GM19397 (cell line): ENCODE data around the gene MYL12A.
"Not testable (repeated sequence)": the region's sequence is repeated elsewhere in the genome, so short reads cannot be mapped to it uniquely, and the experiment has no call there.

Source experiments
- ATAC-seq: cut with Tn5 transposase; IDR thresholded peaks from one replicate; pipeline ENCODE4 v1.9.1; 2021; ENCODE audit warnings: mild to moderate bottlenecking, moderate library complexity; ENCODE audit not compliant: unreplicated experiment

MYL12A gene

DNA sequence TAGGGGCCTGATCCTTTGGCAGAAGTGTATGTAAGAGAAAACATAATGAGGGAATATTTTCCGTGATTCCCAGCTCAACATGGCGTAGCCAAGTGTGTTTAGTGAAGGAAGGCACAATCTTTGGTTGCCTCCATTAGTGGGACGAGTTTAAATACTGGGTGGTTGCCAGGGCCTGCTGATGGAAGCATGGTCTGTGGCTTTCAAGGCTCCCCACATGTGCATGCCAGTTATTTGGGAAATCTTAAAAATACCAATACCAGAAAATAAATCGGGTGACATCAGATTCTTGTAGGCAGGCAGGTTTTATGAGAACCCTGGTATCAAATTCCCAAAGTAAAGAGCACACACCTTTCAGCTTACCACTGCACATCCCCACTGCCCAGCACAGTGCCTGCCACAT lies 7.1 kb downstream of the MYL12A start:
- no peak for ATAC-seq

DNA sequence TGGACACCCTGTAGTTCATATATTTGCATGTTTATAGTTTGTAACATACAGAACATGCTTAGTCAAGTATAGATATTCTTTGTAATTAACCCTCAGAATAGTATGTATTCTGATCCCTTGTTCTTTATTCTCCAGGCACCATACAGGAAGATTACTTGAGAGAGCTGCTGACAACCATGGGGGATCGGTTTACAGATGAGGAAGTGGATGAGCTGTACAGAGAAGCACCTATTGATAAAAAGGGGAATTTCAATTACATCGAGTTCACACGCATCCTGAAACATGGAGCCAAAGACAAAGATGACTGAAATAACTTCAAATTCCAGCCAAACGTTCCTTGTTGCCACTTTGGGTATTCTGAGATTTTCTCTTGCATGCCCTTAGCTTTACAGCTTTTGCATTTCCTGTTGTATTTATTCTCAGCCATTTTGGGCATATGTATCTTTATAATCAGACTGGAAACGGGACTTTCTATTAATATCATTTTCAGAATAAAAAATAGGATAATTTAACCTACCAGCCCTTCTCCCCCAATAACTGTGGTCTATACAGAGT lies 8.1 kb downstream of the MYL12A start:
- ATAC-seq = no peak

DNA sequence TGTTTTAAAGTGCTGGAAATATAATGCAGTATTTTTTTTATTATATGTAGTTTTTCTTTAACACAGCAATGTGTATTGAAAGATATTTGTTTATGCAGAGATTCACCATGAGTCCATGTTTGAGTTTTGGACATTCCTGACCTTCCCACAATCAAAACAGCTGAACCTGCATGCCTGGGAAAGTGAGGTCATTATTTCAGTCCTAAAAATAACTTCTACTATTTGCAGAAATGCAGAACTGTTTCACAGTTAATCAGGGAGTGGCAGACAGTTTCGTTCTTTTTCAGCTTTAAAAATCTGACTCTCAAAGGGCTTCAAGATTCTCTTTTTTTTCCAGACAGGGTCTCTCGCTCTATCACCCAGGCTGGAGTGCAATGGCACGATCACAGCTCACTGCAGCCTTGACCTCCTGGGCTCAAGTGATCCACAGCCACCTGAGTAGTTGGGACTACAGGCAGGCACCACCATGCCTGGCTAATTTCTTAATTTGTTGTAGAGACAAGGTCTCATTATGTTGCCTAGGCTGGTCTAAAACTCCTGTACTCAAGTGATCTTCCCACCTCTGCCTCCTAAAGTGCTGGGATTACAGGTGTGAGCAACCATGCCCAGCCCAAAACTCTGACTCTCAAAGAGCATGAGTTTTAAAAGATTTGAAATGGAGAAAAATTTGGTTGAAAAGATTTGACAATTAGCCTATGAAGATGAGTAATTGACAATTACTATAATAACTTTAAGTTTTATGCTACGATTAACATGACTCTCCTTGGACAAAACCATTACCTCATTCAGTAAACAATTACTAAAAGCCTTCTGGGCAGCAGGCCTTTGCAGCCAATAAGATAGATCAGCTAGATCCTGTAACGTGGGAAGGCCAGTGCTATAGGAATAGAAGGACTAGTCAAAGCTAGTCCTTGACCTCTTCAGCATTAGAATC lies 9.4 kb downstream of the MYL12A start:
- ATAC-seq = no peak

DNA sequence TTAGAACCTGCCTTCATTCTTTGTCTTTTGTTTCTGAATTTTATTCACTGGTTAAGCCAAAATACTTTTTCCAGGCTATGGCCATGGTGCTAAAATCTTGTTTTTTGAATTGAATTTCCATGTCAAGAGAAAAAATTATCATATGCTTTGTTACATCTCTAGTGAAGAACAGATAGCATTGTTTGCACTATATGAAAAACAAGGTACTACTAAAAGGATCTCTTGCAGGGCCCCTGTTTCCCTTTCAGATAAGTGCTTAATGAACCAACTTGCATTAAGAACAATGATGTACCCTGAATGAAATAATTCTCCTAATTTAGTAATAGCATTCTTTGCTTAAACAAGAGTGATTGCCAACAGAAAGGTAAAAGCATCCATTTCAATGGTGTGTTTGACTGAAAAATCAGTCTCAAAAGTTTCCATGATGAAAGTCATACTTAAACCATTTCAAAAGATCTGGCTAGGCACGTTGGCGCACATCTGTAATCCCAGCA lies 10.1 kb downstream of the MYL12A start:
- no peak for ATAC-seq

DNA sequence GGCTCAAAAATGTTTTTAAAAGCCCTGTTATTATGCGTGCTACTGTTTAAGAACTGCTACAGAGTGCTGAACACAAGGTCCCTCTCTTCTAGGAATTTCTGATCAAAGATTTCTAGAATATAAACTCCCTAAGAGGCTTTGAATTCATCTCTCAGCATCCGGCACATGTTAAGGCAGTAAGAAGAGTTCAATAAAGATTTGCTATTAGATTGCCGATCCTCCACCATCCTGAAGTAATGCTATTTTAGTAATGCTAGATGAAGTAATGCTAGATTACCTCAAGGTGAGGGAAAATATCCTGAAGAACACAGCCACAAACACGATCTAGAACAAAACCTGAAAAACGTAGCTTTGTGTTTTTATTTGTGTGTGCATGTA lies 13.4 kb downstream of the MYL12A start:
- no peak for ATAC-seq

DNA sequence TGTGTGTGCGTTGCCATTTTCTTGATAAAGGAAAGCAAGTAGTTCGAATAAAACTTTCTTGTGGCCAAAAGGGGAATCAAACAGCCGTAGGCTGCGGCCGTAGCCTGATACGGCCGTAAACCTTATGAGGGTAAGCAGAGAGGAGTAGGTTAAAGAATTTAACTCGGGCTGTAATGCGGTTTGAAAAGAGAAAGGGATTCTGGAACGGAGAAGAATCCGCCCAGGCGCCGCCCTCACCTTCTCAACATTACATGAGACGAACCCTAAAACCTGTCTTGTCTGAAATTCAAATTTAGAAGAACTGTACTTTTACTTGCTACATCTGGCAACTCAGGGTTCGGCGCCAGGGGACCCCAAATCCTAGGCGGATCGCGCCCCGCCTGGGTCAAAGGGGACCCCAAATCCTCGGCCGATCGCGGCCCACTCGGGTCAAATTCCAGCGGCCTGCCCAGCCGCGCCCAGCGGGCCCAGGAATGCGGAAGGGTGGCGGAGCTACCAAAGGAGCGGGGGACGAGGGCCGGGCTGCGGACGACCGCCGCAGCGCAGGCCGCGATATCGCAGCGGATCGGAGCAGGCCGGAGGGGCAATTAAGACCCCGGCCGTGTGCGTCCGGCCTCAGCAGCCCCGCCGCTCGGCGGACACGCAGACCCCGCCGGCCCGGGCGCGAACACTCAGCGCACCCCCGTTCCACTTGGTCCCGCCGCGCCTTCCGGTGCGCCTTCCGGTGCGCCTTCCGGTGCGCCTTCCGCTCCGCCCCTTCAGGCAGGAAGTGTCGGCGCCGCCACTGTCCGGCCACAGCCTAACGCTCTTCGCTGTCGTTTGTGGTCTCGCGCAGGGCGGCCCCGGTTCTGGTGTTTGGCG lies 14.0 kb downstream of the MYL12A start, which contains the start of gene MYL12B:
MYL12B (plus strand) TSS at position 761 of the 861 bp plus-strand sequence. CDS start 10,766 bp downstream, outside the sequence.
- peak; percentile 85 for ATAC-seq

DNA sequence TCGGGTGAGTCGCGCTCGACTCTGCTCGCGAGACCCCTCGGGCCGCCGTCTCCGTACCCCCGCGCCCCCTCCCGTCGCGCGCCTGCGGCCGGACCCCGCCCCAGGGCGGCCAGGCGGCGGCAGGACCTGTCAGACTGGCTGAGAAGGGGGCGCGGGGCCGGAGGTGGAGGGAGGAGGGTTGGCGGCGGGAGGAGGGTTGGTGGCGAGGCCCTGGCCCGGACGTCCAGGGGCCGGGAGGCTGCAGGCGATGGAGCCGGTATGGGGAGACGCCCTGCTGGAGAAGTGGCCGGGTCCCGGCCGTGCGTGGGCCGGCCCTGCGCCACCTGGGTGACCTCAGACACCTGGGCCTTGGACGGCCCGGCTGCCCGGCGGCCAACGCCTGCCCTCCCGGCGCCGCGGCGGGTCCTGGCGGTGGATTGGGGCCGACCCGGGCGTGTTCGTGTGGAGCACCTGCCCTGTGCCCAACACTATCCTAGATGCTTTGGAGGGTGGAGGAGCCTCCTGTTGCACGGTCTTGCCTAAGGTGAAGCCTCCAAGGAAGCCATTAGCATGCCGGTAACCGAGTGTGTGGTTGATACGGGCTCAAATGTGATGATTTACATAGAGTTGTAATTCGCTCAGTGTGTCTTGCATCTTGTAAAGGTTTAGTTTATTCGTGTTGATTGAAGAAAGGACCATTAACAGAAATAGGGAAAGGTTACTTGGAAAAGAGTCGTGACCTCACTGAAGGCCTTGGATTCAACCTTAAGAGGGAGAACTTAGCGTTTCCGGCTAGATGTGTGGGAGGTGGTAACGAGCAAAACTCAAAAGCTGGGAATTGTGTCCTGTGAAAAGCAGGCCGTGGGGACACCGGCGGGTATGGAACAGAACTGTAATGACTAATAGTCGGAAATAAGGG lies 14.9 kb downstream of the MYL12A start:
- ATAC-seq = peak; percentile 42

DNA sequence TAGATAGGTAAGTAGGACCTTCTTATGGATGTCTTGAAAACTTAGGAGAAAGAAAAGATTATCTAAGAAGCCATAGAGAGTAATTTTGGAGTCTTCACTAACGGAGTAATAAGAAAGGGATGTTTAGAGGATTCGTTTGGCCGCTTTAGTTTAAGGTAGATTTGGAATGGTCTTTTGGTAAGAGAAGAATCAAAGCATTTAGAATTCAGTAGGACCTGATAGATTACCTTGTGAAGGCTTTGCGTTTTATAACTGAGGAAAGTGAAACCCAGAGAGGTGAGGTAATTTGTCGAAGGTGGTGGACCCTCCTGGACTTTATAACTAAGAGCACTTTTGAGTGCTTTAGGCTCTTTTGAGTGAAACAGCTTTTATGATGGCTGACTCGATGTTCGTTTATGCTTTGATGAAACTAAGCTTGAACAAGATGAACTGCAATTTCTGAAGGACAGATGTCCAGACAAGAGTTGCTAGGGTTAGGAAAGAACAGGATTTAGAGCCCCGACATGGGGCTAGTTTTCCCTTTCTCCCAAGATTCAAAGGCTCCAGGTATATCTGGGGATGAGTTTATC lies 15.6 kb downstream of the MYL12A start:
- no peak for ATAC-seq

DNA sequence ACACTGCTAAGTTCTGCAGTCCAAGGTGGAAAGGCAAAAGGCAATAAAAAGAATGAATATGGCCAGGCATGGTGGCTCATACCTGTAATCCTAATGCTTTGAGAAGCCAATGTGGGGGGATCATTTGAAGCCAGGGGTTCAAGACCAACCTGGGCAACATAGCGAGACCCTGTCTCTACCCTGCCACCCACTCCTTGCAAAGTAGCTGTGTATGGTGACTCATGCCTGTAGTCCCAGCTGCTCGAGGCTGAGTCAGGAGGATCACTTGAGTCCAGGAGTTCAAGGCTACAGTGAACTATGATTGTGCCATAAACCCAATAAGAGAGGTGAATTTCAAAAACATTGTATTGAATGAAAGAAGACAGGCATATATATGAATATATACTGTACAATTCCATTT lies 16.8 kb downstream of the MYL12A start:
- no peak for ATAC-seq

DNA sequence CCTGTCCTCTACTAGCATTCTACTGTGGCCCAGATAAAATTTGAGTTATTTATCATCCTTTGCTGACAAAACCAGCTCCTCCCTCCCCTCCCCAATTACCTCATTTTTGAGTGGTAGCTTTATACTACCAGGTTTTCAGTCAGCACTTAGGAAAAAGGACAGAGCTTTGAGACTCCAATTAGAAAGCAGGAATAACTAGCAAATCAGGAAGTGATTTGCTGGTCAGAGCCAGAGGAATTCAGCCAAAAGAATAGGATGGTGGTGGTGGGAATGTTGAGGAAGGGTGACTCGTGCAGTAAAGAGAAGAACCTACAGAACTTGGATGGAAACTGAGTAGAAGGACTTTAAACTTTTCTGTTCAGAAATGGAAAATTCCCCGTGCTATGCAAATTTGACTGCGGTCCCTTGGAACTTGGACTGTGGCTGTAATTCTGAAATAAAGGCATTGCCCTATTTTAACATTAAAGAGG lies 18.0 kb downstream of the MYL12A start:
- no peak for ATAC-seq

DNA sequence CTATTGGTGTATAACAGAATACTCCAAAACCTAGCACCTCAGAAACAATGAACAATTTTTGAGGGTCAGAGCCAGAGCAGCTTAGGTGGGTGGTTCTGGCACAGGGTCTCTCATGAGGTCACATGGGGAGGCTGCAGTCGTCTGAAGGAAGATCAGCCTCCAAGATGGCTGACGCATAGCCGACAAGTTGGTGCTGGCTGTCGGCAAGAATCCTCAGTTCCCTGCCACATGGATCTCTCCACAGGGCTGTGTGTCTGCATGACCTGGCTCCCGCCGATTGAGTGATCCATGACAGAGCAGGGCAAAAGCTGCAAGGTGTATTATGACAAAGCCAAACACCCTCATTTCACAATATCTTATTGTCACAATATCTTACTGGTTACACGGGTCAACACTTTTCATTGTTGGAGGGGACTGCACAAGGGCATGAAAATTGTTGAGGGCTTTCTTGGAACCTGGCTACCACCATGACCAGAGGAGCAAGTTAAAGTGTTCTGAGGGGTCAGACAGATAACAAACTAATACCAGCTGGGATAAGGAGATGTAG lies 18.5 kb downstream of the MYL12A start:
- no peak for ATAC-seq

DNA sequence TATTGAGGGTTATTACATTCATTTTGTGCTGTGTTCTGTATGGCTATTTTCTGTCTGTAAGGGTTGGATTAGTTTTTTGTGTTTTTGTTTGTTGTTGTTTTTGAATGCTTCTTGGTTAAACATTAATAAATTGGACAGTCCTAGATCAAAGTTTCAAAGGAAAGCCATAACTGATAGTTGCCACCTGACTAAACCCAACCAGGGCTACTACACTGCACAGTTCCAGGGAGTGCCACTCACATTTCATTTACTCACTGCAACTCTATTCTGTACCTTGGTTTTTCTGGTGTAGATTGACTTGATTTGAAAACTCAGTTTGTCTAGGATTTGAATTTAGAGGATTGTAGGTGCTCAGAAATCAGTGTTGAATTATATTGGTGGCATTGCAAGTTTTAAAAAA lies 20.7 kb downstream of the MYL12A start:
- ATAC-seq = no peak

DNA sequence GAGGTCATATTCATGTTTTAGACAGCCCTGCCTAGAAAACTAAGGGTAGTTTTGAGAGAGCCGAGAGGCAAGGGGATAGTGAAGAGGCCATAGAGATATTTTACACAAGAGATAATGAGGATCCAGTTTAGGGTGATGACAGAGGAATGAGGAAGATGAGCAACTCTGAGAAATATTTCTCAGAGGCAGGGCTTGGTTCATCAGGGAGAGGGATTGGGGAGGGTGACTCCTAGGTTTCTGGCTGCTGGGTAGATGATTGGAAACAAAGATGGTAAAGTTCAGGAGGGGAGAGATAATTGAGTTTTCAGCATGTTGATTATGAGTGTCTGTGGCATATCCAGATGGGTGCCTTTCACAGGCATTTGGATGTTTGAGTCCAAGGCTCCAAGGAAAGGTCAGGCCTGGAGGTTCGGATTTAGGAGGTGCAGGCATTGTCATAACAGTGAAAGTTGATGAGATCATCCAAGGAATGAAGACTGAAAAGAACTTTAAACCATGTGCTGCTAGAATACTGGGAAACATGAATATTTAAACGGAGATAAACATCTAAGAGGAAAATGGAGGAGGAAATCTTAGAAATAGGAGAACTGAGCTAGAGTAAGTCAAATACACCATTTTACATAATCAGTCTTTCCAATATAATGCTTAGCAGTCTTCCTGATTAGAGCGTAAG lies 21.8 kb downstream of the MYL12A start:
- ATAC-seq = no peak

DNA sequence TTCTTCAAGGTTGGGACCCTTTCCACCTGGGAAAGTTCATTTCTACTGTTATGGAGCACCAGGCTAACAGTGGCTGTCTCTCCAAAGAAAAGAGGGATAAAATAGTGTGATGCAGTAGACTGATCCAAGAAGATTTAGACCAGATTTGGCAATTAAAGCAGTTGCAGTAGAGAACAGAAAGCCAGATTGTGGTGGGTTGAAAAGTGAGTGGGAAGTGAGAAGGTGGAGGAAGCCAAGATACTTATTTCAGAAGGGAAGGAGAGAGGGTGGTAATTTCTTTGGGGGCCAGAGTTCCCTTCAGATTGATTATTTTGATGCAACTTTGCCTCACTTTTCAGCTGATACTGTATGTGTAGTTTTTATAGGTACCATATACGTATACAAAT lies 22.3 kb downstream of the MYL12A start:
- no peak for ATAC-seq

DNA sequence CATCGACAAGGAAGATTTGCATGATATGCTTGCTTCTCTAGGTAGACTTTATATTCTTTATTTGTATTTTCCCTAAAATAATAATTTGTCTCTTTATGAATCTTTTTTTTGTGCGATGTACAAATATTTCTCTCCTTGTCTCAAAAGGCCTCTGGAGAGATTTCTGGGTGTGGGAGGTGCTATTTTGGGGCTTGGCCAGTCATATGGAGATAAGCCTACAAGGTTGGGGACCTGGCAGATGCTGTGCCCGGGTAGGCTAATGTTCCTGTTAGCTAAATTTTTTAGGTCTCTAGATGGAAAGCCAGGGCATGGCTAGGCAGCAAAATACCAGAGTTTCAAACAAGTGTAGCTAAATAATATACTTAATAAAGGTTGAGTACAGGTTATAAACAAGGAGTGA lies 25.4 kb downstream of the MYL12A start:
- no peak for ATAC-seq

DNA sequence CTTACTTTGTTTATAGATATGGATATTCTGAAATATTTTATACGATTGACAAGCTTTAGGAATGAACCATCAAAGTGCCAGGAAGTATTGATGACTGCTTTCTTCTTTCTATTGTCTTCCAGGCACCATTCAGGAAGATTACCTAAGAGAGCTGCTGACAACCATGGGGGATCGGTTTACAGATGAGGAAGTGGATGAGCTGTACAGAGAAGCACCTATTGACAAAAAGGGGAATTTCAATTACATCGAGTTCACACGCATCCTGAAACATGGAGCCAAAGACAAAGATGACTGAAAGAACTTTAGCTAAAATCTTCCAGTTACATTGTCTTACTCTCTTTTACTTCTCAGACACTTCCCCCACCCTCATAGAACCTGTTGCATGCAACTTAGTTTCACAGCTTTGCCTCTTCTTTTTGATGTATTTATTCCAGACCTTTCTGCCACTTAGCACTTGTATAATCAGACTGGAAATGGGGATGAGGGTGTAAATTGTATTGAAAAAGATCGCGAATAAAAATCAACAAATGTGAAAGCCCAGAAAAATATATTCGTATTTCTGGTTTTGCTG lies 30.1 kb downstream of the MYL12A start:
- not testable (repeated sequence) for ATAC-seq

DNA sequence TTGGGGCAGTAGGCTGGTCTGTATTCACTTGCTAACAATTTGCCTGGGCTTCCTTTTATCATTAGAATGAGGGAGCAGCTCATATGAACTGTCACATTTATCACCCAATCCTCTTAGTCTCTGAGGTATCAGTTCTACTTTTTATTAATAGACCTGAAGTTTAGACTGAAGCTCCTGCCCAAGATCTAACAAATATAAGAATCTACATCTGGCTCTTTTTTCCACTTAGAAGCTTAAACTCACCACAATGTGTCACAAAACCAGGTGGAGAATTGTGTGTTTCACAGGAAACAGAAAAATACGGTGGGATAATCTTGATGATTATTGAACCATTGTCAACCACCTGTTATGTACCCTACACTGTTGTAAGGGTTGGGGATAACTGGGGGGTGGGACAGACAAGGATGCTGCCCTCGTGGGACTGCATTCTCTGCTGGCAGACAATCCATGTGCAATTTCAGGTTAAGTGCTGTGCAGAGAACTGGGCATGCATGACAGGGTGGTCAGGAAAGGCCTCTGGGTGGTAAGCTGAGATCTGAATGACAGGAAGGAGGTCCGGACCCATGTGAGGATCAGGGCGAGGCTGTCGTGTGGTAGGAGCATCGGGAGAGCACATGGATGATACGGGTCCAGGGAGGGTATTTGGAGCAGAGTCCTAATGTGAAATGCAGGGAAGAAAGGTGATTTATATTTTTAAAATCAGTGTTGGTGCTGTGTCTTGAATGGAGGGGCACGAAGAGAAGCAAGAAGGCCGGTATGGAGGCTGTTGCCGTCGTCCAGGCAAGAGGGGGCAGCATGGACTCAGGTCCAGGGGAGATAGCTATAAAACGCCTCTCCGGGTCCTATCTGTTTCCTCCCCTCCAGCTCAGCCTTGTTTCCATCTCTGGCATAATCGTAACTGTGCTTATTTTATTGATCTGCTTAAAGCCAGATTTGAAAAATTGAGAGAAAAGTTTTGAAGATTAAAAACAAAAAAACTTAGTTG lies 31.9 kb downstream of the MYL12A start:
- peak; percentile 81 for ATAC-seq
